Progenitor cell of endocrine pancreas (in vitro differentiated cells): ENCODE results near the gene SOCS1. TPM values are rescaled to one million over a fixed set of nuclear protein-coding genes. Genes with fewer than 3 reads are reported as not detected.

Source experiments
- DNase-seq: peaks from one replicate; pipeline ENCODE4 v3.0.0; 2021; ENCODE audit warnings: low spot score; ENCODE audit not compliant: unreplicated experiment
- H3K27ac Mint-ChIP-seq: 2 replicates; pipeline ENCODE4 v1.8.0; 2021; ENCODE audit warnings: mild to moderate bottlenecking, moderate library complexity, mixed read lengths
- H3K27me3 Mint-ChIP-seq: 2 replicates; pipeline ENCODE4 v1.8.0; 2021; ENCODE audit warnings: mixed read lengths
- H3K36me3 Mint-ChIP-seq: 2 replicates; pipeline ENCODE4 v1.8.0; 2022; ENCODE audit warnings: mixed read lengths; ENCODE audit not compliant: insufficient read depth
- H3K4me1 Mint-ChIP-seq: 2 replicates; pipeline ENCODE4 v1.8.0; 2021; ENCODE audit warnings: low read depth, mixed read lengths
- H3K4me3 Mint-ChIP-seq: 2 replicates; pipeline ENCODE4 v1.8.0; 2021; ENCODE audit warnings: low read depth, mild to moderate bottlenecking, moderate library complexity, mixed read lengths
- H3K9me3 Mint-ChIP-seq: 2 replicates; pipeline ENCODE4 v1.8.0; 2021; ENCODE audit warnings: low read depth, mixed read lengths
- total RNA-seq: library from RNA; stranded (reverse); gene quantifications from 2 replicates; pipeline ENCODE4 v1.2.1, GENCODE V29; 2021
- TF ChIP-seq, protein P1 (sequence below): fragments of 200-600 bp; sonication (generic); IDR thresholded peaks from one replicate; pipeline ENCODE4 v1.5.0; 2021; ENCODE audit warnings: antibody characterized with exemption, mild to moderate bottlenecking; ENCODE audit not compliant: unreplicated experiment

The SOCS1 gene
- total RNA-seq, 1 donor from 2014 or later: 6.6 TPM

DNA sequence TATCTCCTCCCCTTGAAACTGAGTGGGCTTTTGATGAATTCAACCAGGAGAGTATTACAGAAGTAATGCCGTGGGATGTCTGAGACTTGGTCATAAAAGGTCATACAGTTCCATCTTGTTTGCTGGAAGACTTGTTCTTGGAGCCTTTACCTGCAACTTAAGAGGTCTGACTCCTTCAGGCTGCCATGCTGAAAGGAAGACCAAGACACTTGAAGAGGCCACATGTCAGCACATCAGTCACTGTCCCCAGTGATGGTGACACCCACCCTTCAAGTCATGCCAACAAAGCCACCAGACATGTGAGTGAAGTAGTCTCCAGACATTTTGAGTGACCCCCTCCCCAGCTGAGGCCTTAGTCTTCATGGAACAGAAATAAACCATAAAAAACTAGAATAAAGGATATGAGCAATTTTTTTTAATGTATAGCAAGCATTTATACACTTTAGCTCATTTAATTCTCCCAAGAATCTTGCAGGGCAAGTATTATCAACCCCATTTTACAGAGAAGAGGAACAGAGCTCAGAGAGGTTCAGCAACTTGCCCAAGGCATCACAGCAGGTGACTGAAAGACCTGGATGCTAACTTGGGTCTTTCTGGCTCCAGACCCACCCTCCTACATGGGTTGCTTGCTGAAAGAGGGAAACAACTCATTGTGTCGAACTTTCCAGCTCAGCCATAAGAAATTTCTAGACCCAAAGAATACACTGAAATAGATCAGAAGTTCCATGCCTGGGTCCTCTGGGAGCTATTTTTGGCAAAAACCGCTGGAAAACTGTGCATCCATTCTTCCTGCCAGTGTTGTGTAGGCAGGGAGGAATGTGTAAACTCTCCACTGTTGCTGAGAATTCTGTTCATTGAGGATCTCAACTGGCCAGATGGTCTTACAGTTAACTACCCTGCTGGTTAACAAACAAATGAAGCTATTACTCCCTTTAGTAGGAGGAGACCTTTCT, 38.1 kb downstream of the SOCS1 start:
- Mint-ChIP-seq H3K36me3 (no peaks in the 10 kb centered on the region), H3K4me3 (no peak overlapping the region), H3K9me3 (peaks cover 14% of the 10 kb centered on the region), H3K27me3 (no peaks in the 10 kb centered on the region), H3K27ac (no peak overlapping the region), H3K4me1 (no peaks in the 10 kb centered on the region)
- no peak for DNase-seq
- TF ChIP-seq, protein P1, sequence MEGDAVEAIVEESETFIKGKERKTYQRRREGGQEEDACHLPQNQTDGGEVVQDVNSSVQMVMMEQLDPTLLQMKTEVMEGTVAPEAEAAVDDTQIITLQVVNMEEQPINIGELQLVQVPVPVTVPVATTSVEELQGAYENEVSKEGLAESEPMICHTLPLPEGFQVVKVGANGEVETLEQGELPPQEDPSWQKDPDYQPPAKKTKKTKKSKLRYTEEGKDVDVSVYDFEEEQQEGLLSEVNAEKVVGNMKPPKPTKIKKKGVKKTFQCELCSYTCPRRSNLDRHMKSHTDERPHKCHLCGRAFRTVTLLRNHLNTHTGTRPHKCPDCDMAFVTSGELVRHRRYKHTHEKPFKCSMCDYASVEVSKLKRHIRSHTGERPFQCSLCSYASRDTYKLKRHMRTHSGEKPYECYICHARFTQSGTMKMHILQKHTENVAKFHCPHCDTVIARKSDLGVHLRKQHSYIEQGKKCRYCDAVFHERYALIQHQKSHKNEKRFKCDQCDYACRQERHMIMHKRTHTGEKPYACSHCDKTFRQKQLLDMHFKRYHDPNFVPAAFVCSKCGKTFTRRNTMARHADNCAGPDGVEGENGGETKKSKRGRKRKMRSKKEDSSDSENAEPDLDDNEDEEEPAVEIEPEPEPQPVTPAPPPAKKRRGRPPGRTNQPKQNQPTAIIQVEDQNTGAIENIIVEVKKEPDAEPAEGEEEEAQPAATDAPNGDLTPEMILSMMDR: no peak

- Mint-ChIP-seq H3K4me1 (no peaks in the 10 kb centered on the region), H3K27me3 (peaks cover 8% of the 10 kb centered on the region), H3K36me3 (no peaks in the 10 kb centered on the region), H3K4me3 (no peak overlapping the region), H3K27ac (no peak overlapping the region), H3K9me3 (peaks cover 14% of the 10 kb centered on the region)
- DNase-seq: no peak
- TF ChIP-seq, protein P1: no peak
These were observed 40.0 kb downstream of the SOCS1 start for GRCh38 chr16:11215935-11216556.

DNA sequence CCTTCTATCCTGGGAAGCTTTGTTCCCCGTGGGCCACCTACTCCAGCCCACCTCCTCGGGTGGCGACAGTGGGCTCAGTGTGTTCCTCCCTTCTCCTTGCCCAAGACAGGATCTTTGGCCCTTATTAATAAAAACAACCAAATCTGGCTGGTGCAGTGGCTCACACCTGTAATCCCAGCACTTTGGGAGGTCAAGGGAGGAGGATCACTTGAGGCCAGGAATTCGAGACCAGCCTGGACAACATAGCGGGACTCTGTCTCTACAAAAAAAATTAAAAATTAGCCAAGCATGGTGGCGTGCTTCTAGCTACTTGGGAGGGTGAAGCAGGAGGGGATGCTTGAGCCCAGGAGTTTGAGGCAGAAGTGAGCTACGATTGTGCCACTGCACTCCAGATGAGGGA, 42.2 kb downstream of the SOCS1 start:
- DNase-seq: no peak
- peaks cover 10% of the 10 kb centered on the region for H3K27me3 Mint-ChIP-seq
- no peak overlapping the region for H3K4me3 Mint-ChIP-seq
- no peak overlapping the region for H3K27ac Mint-ChIP-seq
- TF ChIP-seq, protein P1: no peak
- no peaks in the 10 kb centered on the region for H3K4me1 Mint-ChIP-seq
- H3K9me3 Mint-ChIP-seq: peaks cover 13% of the 10 kb centered on the region
- H3K36me3 Mint-ChIP-seq: no peaks in the 10 kb centered on the region

DNA sequence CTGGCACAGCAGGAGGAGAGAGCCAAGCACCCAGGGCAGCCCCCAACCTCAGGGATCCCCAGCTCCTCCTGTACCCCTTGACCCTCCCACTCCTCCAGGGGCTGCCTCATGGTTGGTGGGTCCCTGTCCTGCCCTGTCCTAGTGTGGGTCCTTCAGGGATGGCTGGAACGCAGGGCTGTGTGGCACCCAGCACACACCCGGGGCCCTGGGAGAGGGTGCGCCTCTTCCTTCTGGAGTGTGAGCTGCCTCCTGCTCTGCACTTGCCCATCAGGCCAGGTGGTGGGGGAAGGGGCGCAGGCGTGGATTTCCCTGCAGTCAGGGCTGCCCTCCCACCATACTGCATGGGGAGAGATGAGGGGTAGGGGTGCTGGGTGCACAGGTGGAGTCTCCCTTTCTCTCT, 42.6 kb downstream of the SOCS1 start:
- peaks cover 11% of the 10 kb centered on the region for H3K9me3 Mint-ChIP-seq
- H3K27me3 Mint-ChIP-seq: peaks cover 10% of the 10 kb centered on the region
- no peak for DNase-seq
- no peaks in the 10 kb centered on the region for H3K4me1 Mint-ChIP-seq
- H3K4me3 Mint-ChIP-seq: no peak overlapping the region
- TF ChIP-seq, protein P1: no peak
- no peaks in the 10 kb centered on the region for H3K36me3 Mint-ChIP-seq
- H3K27ac Mint-ChIP-seq: no peak overlapping the region

DNA sequence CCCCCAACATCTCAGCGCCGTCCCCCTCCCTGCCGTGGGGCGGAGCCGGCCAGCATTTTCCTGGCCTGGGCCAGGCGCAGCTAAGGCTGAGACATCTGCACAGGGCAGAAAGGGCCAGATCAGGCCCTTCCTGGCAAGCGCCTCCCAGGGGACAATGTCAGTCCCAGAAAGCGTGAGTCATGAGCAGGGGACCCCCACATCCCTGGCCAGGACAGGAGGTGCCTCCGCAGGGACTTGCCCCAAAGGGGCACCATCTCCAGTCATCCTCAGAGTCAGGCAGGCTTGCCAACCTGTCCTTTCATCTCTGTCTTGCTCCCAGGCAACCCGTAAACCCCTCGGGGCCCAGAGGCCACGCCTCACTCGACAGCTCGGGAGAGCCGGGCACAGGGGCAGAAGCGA, 43.2 kb downstream of the SOCS1 start:
- peaks cover 10% of the 10 kb centered on the region for H3K27me3 Mint-ChIP-seq
- no peak overlapping the region for H3K4me3 Mint-ChIP-seq
- DNase-seq: no peak
- H3K36me3 Mint-ChIP-seq: no peaks in the 10 kb centered on the region
- H3K9me3 Mint-ChIP-seq: peaks cover 9% of the 10 kb centered on the region
- no peaks in the 10 kb centered on the region for H3K4me1 Mint-ChIP-seq
- TF ChIP-seq, protein P1: no peak
- no peak overlapping the region for H3K27ac Mint-ChIP-seq
